GM23338 (cell line): ENCODE measurements around the gene RWDD4. TPM values are rescaled to one million over a fixed set of nuclear protein-coding genes. Genes with fewer than 3 reads are reported as not detected.

Source experiments
- ATAC-seq: fragments of 200-7000 bp; cut with Tn5 transposase; 3 replicates; pipeline ENCODE4 v1.9.1; 2020
- DNase-seq: peaks from one replicate; pipeline ENCODE4 v3.0.0-alpha.2; 2015; ENCODE audit warnings: low spot score
- H2AFZ ChIP-seq: fragments of 200-600 bp; sonication (generic); 2 replicates; pipeline ENCODE4 v1.8.0; 2016; ENCODE audit warnings: antibody characterized with exemption, mild to moderate bottlenecking, moderate library complexity
- H3F3A ChIP-seq: fragments of 200-600 bp; sonication (generic); replicated peaks from 2 replicates; pipeline ENCODE4 v1.8.0; 2017; ENCODE audit warnings: antibody characterized with exemption, mixed run types, low read depth
- H3K27ac ChIP-seq: fragments of 200-600 bp; sonication (generic); 2 replicates; pipeline ENCODE4 v1.6.1; 2016; ENCODE audit warnings: low read depth
- H3K27me3 ChIP-seq: fragments of 200-600 bp; sonication (generic); 2 replicates; pipeline ENCODE4 v1.8.0; 2016; ENCODE audit warnings: mild to moderate bottlenecking, mixed run types, moderate library complexity; ENCODE audit not compliant: insufficient read depth
- H3K36me3 ChIP-seq: fragments of 200-600 bp; sonication (generic); 2 replicates; pipeline ENCODE4 v1.8.0; 2016; ENCODE audit warnings: mild to moderate bottlenecking; ENCODE audit not compliant: insufficient read depth
- H3K4me1 ChIP-seq: fragments of 200-600 bp; sonication (generic); 2 replicates; pipeline ENCODE4 v1.8.0; 2016; ENCODE audit warnings: mild to moderate bottlenecking, moderate library complexity; ENCODE audit not compliant: insufficient read depth
- H3K4me2 ChIP-seq: fragments of 200-600 bp; sonication (generic); 2 replicates; pipeline ENCODE4 v1.7.1; 2017; ENCODE audit warnings: mixed run types
- H3K4me3 ChIP-seq: fragments of 200-600 bp; sonication (generic); 2 replicates; pipeline ENCODE4 v1.6.1; 2016; ENCODE audit warnings: mixed run types
- H3K79me2 ChIP-seq: fragments of 200-600 bp; sonication (generic); replicated peaks from 2 replicates; pipeline ENCODE4 v1.8.0; 2017; ENCODE audit warnings: mild to moderate bottlenecking; ENCODE audit not compliant: insufficient read depth
- H3K9me2 ChIP-seq: fragments of 200-600 bp; sonication (generic); 2 replicates; pipeline ENCODE4 v1.8.0; 2017; ENCODE audit not compliant: insufficient read depth
- H4K20me1 ChIP-seq: fragments of 200-600 bp; sonication (generic); replicated peaks from 2 replicates; pipeline ENCODE4 v1.8.0; 2017; ENCODE audit warnings: mild to moderate bottlenecking; ENCODE audit not compliant: insufficient read depth
- H3K27ac Mint-ChIP-seq: 2 replicates; pipeline ENCODE4 v1.8.0; 2020; ENCODE audit warnings: inconsistent platforms, mild to moderate bottlenecking, moderate library complexity, mixed read lengths
- H3K27me3 Mint-ChIP-seq: 3 replicates; pipeline ENCODE4 v1.8.0; 2022; ENCODE audit warnings: low read depth, mild to moderate bottlenecking, moderate library complexity, mixed read lengths, inconsistent platforms; ENCODE audit not compliant: insufficient read depth, poor library complexity
- H3K36me3 Mint-ChIP-seq: 3 replicates; pipeline ENCODE4 v1.8.0; 2021; ENCODE audit warnings: low read depth, mild to moderate bottlenecking, inconsistent platforms, moderate library complexity, mixed read lengths
- H3K4me1 Mint-ChIP-seq: 3 replicates; pipeline ENCODE4 v1.8.0; 2020; ENCODE audit warnings: mild to moderate bottlenecking, inconsistent platforms, mixed read lengths
- H3K4me3 Mint-ChIP-seq: 3 replicates; pipeline ENCODE4 v1.8.0; 2021; ENCODE audit warnings: moderate library complexity, mild to moderate bottlenecking, inconsistent platforms, mixed read lengths
- H3K9me3 Mint-ChIP-seq: 3 replicates; pipeline ENCODE4 v1.8.0; 2020; ENCODE audit warnings: moderate library complexity, mild to moderate bottlenecking, inconsistent platforms, mixed read lengths
- CREB1 ChIP-seq: fragments of 250-450 bp; sonication (Bioruptor Pico); IDR thresholded peaks from 2 replicates; pipeline ENCODE4 v1.5.0; 2020; ENCODE audit warnings: low read depth, mild to moderate bottlenecking, moderate library complexity
- CTCF ChIP-seq, 2 experiments: fragments of 200-600 bp in 1 of 2; sonication (generic) in 1 of 2; conservative IDR thresholded peaks; 2 replicates each; pipeline versions ENCODE4 v1.5.1 to v1.6.1; 2016 to 2017; ENCODE audit warnings: antibody characterized with exemption in 2 of 2, low read depth in 2 of 2, mild to moderate bottlenecking in 2 of 2, moderate library complexity in 1 of 2
- ETS1 ChIP-seq: IDR thresholded peaks from 2 replicates; pipeline ENCODE4 v1.6.1; 2016; ENCODE audit warnings: antibody characterized with exemption
- EZH2 ChIP-seq: fragments of 200-600 bp; sonication (generic); IDR thresholded peaks from one replicate; pipeline ENCODE4 v1.8.0; 2017; ENCODE audit warnings: antibody characterized with exemption, mild to moderate bottlenecking, low read depth; ENCODE audit not compliant: unreplicated experiment
- EZH2phosphoT487 ChIP-seq: fragments of 200-600 bp; sonication (generic); IDR thresholded peaks from one replicate; pipeline ENCODE4 v1.8.1; 2018; ENCODE audit warnings: antibody characterized with exemption; ENCODE audit not compliant: unreplicated experiment
- JUNB ChIP-seq: IDR thresholded peaks from one replicate; pipeline ENCODE4 v1.6.1; 2016; ENCODE audit warnings: antibody characterized with exemption; ENCODE audit not compliant: unreplicated experiment
- NANOG ChIP-seq: IDR thresholded peaks from 2 replicates; pipeline ENCODE4 v1.6.1; 2016; ENCODE audit warnings: antibody characterized with exemption, borderline replicate concordance
- POLR2AphosphoS5 ChIP-seq: IDR thresholded peaks from 2 replicates; pipeline ENCODE4 v1.6.1; 2016; ENCODE audit warnings: antibody characterized with exemption, low read depth
- REST ChIP-seq: IDR thresholded peaks from one replicate; pipeline ENCODE4 v1.6.1; 2018; ENCODE audit warnings: antibody characterized with exemption; ENCODE audit not compliant: unreplicated experiment
- STAT1 ChIP-seq: IDR thresholded peaks from one replicate; pipeline ENCODE4 v1.6.1; 2016; ENCODE audit warnings: antibody characterized with exemption; ENCODE audit not compliant: unreplicated experiment
- ZNF114 ChIP-seq: fragments of 250-450 bp; sonication (Bioruptor Pico); IDR thresholded peaks from 2 replicates; pipeline ENCODE4 v1.5.0; 2020; ENCODE audit warnings: mild to moderate bottlenecking, moderate library complexity
- ZNF331 ChIP-seq: fragments of 250-450 bp; sonication (Bioruptor Pico); IDR thresholded peaks from 2 replicates; pipeline ENCODE4 v1.5.0; 2020; ENCODE audit warnings: low read depth, mild to moderate bottlenecking, moderate library complexity
- ZNF462 ChIP-seq: fragments of 250-450 bp; sonication (Bioruptor Pico); IDR thresholded peaks from 2 replicates; pipeline ENCODE4 v1.5.0; 2020; ENCODE audit warnings: mild to moderate bottlenecking, moderate library complexity
- polyA plus RNA-seq: library from polyadenylated mRNA; unstranded; fragments of >200 nt; fragmentation: Nextera tagmentation; extraction: Ambion mirVana; gene quantifications from 2 replicates; pipeline ENCODE4 v1.2.1, GENCODE V29; 2016
- total RNA-seq: library from RNA; depleted of rRNA; stranded (reverse); fragments of >200 nt; shearing (Covaris generic); gene quantifications from 2 replicates; pipeline ENCODE4 v1.2.3, GENCODE V29; 2014

The RWDD4 gene
- total and polyA plus RNA-seq, 2 experiments from 2014 or later = 22.4 to 28.9 TPM

- DNase-seq (peak; percentile 13), ATAC-seq (no peak)
- Histone ChIP-seq H3K36me3 (no peaks in the 10 kb centered on the region), H3K4me1 (peaks cover 32% of the 10 kb centered on the region), H3K9me2 (no peaks in the 10 kb centered on the region), H3K27me3 (no peaks in the 10 kb centered on the region), H3K27ac (no peak overlapping the region), H3K4me2 (no peak overlapping the region), H3K4me3 (no peak overlapping the region), H3K79me2 (no peaks in the 10 kb centered on the region), H2AFZ (peak overlapping the region; percentile 26; the same call in 1 of the 2 replicates), H4K20me1 (no peaks in the 10 kb centered on the region), H3F3A (no peaks in the 10 kb centered on the region; the same call in 1 of the 2 replicates)
- TF ChIP-seq ETS1 (no peak), POLR2AphosphoS5 (no peak), EZH2phosphoT487 (no peak), CTCF (conservative IDR thresholded peaks at IDR 0.05; ENCODE audit: low read depth in 2 of 2) (no peak), ZNF114 (CRISPR knock-in tag) (no peak), JUNB (no peak), ZNF331 (CRISPR knock-in tag) (no peak), STAT1 (no peak), NANOG (no peak), CREB1 (CRISPR knock-in tag) (no peak), REST (no peak), ZNF462 (CRISPR knock-in tag) (no peak), EZH2 (no peak)
- H3K36me3 Mint-ChIP-seq = no peaks in the 10 kb centered on the region
- peaks cover 33% of the 10 kb centered on the region for H3K4me1 Mint-ChIP-seq
- no peaks in the 10 kb centered on the region for H3K9me3 Mint-ChIP-seq
- no peak overlapping the region for H3K27ac Mint-ChIP-seq
- no peak overlapping the region for H3K4me3 Mint-ChIP-seq
- peaks cover 3% of the 10 kb centered on the region for H3K27me3 Mint-ChIP-seq
These were observed 25.2 kb downstream of the RWDD4 start for GRCh38 chr4:183633476-183634400.
